ENCODE data around the gene VAT1L. TPM values are rescaled to one million over a fixed set of nuclear protein-coding genes. Genes with fewer than 3 reads are reported as not detected.

VAT1L gene
- total RNA-seq, 4 donors from 2014 or later: 1.7 to 6.3 (median 2.9) TPM

GRCh38 chr16:77873066-77873465 is 84.7 kb downstream of the VAT1L start:
- H3K9me3 ChIP-seq: no peaks in the 10 kb centered on the region
- no peak overlapping the region for H3K4me3 ChIP-seq
- no peak for DNase-seq (ENCODE audit: extremely low spot score)
- WGBS: 79% methylated on average over 3 of the region's 3 CpGs
- no peak overlapping the region for H3K27ac ChIP-seq (replicated peaks in 1 of 4)
- intact Hi-C loops (cut with DNase I): no loop called here
- TF ChIP-seq, protein P1, sequence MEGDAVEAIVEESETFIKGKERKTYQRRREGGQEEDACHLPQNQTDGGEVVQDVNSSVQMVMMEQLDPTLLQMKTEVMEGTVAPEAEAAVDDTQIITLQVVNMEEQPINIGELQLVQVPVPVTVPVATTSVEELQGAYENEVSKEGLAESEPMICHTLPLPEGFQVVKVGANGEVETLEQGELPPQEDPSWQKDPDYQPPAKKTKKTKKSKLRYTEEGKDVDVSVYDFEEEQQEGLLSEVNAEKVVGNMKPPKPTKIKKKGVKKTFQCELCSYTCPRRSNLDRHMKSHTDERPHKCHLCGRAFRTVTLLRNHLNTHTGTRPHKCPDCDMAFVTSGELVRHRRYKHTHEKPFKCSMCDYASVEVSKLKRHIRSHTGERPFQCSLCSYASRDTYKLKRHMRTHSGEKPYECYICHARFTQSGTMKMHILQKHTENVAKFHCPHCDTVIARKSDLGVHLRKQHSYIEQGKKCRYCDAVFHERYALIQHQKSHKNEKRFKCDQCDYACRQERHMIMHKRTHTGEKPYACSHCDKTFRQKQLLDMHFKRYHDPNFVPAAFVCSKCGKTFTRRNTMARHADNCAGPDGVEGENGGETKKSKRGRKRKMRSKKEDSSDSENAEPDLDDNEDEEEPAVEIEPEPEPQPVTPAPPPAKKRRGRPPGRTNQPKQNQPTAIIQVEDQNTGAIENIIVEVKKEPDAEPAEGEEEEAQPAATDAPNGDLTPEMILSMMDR (IDR thresholded peaks at IDR 0.05): no peak
- TF ChIP-seq POLR2A (IDR thresholded peaks at IDR 0.05; ENCODE audit: low read depth): no peak
- TF ChIP-seq EP300 (IDR thresholded peaks at IDR 0.05): no peak
- TF ChIP-seq POLR2AphosphoS5 (IDR thresholded peaks at IDR 0.05): no peak
- H3K27me3 ChIP-seq: peaks cover 0 to 4% (median 0%) of the 10 kb centered on the region in 4 donors
- H3K4me1 ChIP-seq: peaks cover 0 to 8% (median 0%) of the 10 kb centered on the region in 4 donors
- no peaks in the 10 kb centered on the region for H3K36me3 ChIP-seq

DNA sequence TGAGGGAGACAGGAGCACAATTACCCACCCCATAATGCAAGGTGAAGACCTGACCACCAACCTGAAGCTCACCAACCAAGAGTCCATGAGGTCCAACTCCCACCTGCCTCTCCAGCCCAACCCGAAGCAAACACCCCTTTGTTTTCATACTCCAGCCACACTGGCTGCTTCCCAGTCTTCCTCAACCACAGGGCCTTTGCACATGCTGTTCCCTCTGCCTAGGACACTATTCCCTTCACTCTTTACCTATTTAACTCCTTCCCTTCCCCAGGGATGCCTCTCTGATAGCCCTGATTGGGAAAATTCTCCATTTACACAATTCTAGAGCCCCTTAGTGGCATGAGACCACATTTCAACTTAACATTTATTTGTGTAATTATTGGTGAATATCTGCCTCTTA is 86.0 kb downstream of the VAT1L start:
- H3K4me3 ChIP-seq: no peak overlapping the region
- peaks cover 0 to 4% (median 0%) of the 10 kb centered on the region in 4 donors for H3K27me3 ChIP-seq
- H3K36me3 ChIP-seq: no peaks in the 10 kb centered on the region
- no peak for DNase-seq (ENCODE audit: extremely low spot score)
- intact Hi-C loops (cut with DNase I): no loop called here
- TF ChIP-seq, protein P1 (IDR thresholded peaks at IDR 0.05): no peak
- TF ChIP-seq POLR2AphosphoS5 (IDR thresholded peaks at IDR 0.05) (no peak), POLR2A (IDR thresholded peaks at IDR 0.05; ENCODE audit: low read depth) (no peak), EP300 (IDR thresholded peaks at IDR 0.05) (no peak)
- peaks cover 0 to 8% (median 0%) of the 10 kb centered on the region in 4 donors for H3K4me1 ChIP-seq
- H3K27ac ChIP-seq (replicated peaks in 1 of 4): no peak overlapping the region
- WGBS: 75% methylated on average over 1 of the region's 1 CpG
- H3K9me3 ChIP-seq: no peaks in the 10 kb centered on the region

GRCh38 chr16:77876776-77877175 is 88.4 kb downstream of the VAT1L start:
- WGBS: 83% methylated on average over 2 of the region's 2 CpGs
- H3K4me1 ChIP-seq: peaks cover 0 to 3% (median 0%) of the 10 kb centered on the region in 4 donors
- no peaks in the 10 kb centered on the region for H3K9me3 ChIP-seq
- DNase-seq (ENCODE audit: extremely low spot score): no peak
- no peaks in the 10 kb centered on the region for H3K36me3 ChIP-seq
- H3K27me3 ChIP-seq: peaks cover 0 to 4% (median 0%) of the 10 kb centered on the region in 4 donors
- H3K27ac ChIP-seq (replicated peaks in 1 of 4): no peak overlapping the region
- TF ChIP-seq EP300 (IDR thresholded peaks at IDR 0.05) (no peak), POLR2AphosphoS5 (IDR thresholded peaks at IDR 0.05) (no peak), POLR2A (IDR thresholded peaks at IDR 0.05; ENCODE audit: low read depth) (no peak)
- TF ChIP-seq, protein P1 (IDR thresholded peaks at IDR 0.05): no peak
- intact Hi-C loops (cut with DNase I): no loop called here
- H3K4me3 ChIP-seq: no peak overlapping the region

GRCh38 chr16:77877712-77878347 is 89.5 kb downstream of the VAT1L start:
- intact Hi-C loops (cut with DNase I): no loop called here
- Histone ChIP-seq H3K9me3 (no peaks in the 10 kb centered on the region), H3K4me3 (no peak overlapping the region), H3K4me1 (peaks cover 0 to 7% (median 0%) of the 10 kb centered on the region in 4 donors), H3K27ac (replicated peaks in 1 of 4) (no peak overlapping the region), H3K36me3 (no peaks in the 10 kb centered on the region), H3K27me3 (peaks cover 0 to 4% (median 0%) of the 10 kb centered on the region in 4 donors)
- 73% methylated on average over 7 of the region's 7 CpGs for WGBS
- no peak for DNase-seq (ENCODE audit: extremely low spot score)
- TF ChIP-seq, protein P1 (IDR thresholded peaks at IDR 0.05): no peak
- TF ChIP-seq POLR2AphosphoS5 (IDR thresholded peaks at IDR 0.05) (no peak), POLR2A (IDR thresholded peaks at IDR 0.05; ENCODE audit: low read depth) (no peak), EP300 (IDR thresholded peaks at IDR 0.05) (no peak)
